GM18508 (cell line): ENCODE data around the gene TRIM44.
A peak's percentile ranks its signal among the peaks of the same experiment; 100 is the strongest.
"Not testable (repeated sequence)": the region's sequence is repeated elsewhere in the genome, so short reads cannot be mapped to it uniquely, and the experiment has no call there.

ENCODE experiments used
- ATAC-seq: cut with Tn5 transposase; IDR thresholded peaks from one replicate; pipeline ENCODE4 v1.9.1; 2021; ENCODE audit warnings: moderate number of reproducible peaks; ENCODE audit not compliant: insufficient read depth, unreplicated experiment

Gene TRIM44

DNA sequence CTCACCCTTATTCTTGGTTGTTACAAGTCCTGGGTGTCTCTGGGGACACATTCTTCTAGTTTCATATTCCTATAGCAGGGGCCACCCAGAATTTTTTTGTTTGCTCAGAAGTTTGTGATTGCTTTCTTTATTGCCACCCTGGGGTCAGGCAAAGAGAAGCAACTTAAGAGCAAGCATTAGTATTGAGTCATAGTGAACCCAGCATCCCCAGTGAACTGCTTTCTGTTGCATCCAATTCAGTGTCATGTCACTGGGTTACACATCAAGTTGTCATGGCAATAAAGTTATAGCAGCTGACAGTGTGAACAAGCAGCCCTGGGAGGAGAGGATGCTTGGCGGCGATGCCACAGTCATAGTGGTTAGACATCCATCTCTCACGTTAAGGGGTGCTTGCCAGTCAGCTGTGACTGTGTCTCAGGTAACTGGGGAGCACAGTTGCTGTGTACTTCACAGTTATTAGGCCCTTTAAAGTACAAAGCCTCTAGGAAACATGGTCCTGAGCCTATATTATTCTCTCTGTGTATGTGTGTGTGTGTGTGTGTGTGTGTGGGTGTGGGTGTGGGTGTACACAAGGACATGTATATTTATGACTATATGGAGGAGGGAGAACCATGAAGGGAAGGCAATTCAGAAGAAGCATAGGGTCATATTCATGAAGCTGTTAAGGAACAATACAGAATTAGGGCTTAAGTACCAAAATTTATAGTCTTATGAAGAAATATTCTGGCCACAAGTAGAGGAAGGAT lies 52.5 kb downstream of the TRIM44 start:
- peak; percentile 83 for ATAC-seq

DNA sequence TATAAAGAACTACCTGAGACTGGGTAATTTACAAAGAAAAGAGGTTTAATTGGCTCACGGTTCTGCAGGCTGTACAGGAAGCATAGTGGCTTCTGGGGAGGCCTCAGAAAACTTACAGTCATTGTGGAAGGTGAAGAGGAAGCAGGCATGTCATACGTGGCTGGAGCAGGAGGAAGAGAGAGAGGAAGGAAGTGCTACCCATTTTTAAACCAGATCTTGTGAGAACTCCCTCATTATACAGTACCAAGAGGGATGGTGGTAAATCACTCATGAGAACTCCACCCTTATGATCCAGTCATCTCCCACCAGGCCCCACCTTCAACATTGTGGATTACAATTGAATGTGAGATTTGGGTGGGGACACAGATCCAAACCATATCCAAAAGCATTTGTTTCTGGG lies 53.1 kb downstream of the TRIM44 start:
- ATAC-seq = not testable (repeated sequence)

DNA sequence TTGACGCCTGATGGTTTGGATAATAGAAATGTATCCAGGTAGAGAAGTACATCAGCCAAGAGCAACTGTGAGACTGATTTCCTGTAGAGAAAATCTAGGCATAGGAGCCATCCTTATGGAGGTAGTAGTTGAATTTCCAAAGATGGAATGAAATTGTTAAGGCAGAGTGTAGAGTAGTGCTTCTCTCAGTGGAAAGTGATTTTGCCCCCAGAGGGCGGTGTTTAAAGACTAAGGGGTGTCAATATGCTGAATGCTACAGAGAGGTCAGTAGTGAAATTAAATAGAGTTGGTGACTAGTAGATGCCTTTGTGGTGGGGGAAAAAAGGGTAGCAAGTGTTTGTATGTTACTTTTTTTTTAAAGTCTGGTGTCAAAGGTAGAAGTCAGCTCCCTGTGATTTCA lies 54.5 kb downstream of the TRIM44 start:
- ATAC-seq = no peak

DNA sequence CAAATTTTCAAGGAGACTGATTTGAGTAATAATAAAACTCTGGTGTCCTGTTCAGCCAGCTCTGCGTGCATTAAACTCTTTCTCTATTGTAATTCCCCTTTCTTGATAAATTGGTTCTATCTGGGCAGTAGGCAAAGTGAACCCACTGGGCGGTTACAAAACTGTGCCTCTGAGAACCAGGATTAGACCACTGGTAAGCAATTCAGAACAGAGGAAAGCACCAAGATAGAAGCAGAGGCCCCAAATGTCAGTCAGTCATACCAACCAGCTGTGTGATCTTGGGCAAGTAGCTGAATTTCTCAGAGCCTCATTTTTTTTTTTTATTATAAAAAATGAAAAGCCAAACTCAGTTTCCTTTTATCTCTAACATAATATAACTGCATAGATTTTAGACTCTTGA lies 54.9 kb downstream of the TRIM44 start:
- ATAC-seq = no peak

DNA sequence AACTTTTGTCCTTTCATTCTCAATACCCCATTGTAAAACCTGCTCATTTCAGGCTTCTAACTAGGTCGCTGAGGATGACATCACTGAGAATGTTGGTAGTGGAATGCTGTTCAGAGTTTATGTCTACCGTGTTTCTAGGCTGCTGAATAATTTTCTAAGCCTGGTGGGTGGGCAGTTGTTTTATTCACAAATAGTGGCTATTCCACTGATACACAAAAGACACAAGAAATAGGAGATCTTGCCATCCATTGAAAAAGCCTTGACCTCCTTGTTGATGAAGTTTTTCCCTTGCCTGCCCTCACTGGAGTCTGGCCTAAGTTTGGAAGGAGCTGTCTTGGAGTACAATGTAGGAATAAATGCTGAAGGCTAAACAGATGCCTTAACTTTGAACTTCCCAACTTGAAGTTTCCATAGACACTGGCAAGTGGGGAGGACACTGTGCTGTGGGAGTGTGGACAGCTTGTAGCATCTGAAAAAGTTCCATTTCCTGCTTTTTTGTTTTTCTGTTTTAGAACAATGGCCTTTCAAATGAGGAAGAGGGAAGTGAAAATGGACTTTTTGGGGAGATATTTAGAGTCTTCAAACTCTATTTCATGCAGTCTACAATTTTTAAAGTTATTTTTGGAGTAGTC lies 59.2 kb downstream of the TRIM44 start:
- ATAC-seq = no peak

DNA sequence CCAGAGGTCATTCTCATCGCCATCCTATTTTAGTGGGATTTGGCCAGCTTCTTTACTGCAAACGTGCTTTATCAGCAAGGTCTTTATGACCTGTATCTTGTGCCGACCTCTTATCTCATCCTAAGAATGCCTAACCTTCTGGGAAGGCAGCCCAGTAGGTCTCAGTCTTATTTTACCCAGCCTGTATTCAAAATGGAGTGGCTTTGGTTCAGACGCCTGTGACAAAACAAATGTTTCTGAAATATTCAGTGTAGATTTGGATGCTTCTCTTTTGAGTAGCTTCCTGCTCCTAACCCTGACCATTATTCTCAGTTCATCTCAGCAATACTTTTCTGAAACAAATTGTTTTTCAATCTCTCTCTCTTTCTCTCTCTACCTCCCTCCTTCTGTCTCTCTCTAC lies 60.1 kb downstream of the TRIM44 start:
- no peak for ATAC-seq

DNA sequence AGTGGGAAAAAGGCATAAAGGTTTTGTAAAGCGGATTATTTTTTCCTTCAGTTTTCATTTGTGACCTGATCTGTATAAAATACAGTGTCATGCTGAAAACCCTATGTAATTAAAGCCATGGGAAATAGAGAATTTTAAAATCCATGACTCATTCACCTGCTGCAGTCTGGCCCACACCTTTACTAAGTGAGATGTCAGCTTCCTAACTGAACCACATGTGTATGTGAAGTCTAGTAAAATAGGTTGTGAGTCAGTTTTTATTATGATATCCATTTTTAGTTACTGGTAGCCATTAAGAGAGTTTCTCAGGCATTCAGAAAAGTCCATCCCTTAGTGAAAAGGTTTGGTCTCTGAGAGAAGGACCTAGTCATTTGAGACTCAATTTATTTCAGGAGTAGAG lies 60.9 kb downstream of the TRIM44 start:
- no peak for ATAC-seq

DNA sequence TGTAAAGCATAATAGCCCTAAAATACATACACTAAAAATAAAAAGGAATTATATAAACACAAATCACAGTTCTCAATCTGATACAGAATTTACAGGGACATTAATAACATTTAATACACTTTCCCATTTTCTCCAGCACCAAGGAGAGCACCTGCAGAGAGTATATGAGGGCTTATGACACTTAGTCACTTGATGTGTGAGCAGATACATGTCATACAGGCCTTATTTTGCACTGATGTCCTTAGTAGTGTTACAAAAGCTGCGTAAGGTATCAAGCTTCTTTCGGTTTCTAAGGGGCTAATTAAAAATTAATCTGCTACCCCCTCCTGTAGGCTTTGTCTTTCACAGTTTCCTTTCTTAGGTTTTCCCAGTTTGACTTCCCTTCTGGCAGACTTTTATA lies 61.3 kb downstream of the TRIM44 start:
- no peak for ATAC-seq

DNA sequence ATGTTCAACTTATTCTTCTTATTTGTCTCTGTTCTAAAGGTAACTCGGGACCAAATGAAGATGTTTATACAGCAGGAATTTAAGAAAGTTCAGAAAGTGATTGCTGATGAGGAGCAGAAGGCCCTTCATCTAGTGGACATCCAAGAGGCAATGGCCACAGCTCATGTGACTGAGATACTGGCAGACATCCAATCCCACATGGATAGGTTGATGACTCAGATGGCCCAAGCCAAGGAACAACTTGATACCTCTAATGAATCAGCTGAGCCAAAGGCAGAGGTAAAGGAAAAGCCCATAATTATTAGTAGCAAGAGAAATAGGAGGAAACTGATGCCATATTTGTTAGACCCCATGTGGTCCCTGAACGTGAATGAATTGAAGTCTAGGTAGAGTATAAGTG lies 63.3 kb downstream of the TRIM44 start:
- ATAC-seq = no peak

DNA sequence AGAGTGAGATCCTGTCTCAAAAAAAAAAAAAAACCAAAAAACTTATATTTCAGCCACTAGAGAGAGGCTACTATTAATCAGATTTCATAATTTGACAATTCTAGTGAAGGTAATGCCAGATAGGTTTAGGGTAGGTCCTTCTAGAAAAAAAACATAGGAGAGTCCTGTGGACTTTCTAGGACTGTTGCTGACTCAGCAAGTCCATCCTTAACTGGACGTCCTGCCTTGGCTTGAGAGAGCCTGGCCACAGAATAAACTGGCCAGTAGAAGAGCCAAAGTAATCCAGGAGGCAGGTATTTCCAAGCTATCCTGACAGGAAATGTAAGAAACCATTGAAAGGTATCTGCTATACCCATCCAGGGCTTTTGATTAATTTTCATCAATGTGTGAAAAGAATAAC lies 64.6 kb downstream of the TRIM44 start:
- ATAC-seq = no peak

DNA sequence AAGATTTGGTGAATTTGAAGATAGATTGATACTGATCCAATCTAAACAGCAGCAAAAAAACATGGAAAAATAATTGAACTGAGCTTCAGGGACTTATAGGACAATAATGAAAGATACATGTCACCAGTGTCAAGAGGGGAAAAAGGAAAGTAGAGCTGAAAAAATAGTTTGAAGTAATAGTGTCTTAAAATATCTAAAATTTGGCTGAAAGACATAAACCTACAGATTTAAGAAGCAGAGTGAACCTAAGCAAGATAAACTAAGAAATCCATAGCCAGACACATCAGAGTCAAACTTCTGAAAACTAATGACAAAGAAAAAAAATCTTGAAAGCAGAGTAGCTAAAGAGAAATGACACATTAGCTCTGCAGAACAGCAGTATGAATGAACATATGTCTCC lies 67.7 kb downstream of the TRIM44 start:
- ATAC-seq = no peak

DNA sequence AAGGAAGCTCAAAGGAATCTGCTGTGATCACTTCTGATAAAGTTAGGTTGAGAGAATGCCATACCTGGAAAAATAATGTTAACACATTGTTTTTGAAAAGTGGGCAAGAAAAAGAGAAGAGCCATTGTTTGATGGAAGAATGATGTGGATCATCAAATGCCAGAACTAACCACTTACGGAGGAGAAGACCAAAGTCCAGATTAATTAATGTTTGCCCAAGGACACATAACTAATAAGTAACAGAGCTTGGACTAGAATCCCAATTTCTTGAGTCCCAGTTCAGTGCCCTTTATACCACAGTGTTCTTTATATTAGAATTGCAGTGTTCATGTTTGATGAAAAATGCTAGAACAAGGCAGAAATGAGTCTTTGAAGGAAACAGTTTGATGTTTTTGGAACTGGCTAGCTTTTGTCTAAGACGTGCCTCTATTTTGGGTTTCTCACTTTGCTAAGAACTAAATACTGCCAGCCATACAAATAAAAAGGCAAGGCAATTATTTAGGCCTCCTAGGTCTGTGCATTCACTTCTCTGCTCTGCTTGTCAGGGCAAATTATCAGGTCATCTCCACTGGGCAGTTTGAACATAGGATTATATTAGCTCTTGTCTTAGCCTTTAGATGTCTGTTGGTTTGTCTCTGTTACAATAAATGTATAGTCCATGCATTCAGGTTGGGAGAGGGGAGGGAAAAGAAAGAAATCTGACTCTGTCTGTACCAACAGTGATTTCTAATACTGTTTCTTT lies 72.3 kb downstream of the TRIM44 start:
- ATAC-seq = no peak

DNA sequence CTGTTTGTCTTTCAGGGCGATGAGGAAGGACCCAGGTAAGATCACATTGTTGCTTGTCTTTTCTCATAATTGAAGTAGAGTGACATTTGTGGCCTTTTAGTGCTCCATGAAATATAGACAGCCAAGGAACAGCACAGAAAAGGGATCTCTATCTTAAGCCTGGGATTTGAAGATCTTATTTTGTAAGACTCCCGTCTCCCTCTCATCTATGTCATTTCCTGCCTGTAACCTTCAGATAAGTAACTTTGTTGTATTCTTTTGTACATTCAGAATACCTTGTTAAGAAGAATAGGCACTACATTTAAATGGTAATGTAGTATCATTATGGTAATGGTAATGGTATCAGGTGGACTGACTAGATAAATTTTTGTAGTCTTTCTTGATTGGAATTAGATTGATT lies 72.8 kb downstream of the TRIM44 start:
- ATAC-seq = no peak

DNA sequence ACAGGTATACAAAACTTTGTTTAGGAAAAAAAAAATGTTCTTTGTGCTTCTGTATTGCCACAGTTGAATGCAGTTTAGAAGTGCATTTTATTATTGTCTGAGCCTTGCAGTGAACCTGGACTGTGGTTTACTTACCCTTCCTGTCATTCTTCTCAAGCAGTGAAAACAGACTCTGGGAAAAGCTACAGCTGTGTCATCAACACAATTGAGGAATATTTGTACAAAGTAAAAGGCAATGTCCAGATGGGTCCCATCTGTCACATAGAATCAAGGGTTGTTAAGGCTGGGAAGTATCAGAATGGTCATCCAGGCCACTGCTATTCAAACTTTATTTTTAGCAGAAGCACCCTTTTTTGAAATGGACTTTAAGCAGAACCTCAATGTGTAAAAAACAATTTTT lies 73.3 kb downstream of the TRIM44 start:
- ATAC-seq = no peak

DNA sequence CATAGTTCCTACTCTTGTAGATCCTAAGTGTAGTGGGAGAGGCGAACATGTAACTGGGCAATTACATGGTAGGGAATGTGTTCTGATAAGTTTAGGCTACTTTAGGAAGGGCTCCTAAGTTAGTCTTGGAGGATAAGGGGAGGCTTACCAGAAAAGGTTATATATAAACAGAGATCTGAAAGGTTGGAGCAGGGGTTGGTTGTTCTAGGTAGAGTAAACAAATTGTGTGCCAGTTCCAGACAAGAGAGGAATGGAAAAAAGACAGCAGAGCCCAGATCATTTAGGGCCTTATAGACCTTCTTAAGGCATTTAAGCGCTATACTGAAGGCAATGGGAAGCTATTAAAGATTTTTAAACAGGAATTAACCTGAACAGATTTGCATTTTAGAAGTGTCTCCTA lies 74.4 kb downstream of the TRIM44 start:
- no peak for ATAC-seq

DNA sequence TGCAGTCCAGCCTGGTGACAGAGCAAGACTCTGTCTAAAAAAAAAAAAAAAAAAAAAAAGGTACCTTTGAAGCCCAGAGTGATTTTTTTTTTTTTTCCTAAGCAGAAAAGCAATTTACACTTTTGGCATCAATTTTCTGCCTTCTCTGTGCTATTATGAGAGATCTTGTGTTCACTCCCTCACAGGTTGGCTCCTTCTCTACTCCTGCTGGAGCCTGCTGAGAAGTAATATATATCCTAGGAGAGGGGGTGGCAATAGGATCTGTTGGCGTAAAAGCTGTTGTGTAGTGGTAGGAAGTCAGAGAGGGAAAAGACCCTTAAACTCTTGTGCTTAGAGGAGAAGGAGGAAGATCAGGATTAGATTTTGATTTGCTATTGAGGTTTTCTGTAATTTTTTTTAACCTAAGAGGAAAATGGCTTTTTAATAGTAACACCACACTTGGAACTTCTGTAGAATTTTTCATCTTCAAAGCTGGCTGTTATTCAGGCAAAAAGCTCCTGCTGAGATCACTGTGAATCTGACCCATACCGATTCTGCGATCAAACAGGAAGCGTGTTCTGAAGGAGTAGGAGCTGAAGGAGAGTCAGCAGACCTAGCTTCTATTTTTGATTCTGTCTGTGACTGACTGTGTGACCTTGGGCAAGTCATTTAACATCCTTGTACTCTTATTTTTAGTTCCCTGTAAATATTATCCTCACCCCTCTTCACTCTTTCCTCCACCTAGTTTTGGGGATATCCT lies 77.7 kb downstream of the TRIM44 start:
- ATAC-seq = no peak

DNA sequence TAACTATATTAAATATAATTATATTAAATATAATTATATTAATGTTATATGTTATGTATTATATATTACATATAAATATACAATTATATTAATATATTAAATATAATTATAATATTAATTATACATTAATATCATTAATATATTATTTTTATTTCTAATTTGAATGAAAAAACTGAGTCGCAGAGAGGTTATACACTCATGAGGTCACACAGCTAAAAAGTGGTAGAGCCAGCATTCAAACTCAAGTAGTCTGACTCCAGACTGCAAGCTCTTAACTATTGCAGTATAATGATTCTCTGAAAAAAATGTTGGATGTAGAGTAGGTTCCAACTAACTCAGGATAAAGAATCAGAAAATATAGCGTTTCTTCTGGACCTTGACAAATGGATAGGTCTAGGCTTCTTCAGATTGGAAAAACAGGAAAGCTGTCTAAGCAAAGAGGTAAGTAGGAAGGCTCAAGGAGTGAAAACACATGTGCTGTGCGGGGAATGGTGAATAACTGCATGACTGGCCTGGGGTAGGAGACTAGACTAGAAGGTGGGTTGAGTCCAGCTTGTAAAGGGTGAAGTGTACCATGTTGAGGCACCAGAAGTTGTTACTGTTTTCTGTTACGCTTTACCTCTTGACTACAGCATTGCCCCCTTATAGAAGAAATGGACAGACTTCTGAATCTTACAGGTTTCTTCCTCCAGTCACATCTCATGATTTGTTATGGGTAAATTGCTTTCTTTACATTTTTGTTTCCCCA lies 80.3 kb downstream of the TRIM44 start:
- no peak for ATAC-seq

DNA sequence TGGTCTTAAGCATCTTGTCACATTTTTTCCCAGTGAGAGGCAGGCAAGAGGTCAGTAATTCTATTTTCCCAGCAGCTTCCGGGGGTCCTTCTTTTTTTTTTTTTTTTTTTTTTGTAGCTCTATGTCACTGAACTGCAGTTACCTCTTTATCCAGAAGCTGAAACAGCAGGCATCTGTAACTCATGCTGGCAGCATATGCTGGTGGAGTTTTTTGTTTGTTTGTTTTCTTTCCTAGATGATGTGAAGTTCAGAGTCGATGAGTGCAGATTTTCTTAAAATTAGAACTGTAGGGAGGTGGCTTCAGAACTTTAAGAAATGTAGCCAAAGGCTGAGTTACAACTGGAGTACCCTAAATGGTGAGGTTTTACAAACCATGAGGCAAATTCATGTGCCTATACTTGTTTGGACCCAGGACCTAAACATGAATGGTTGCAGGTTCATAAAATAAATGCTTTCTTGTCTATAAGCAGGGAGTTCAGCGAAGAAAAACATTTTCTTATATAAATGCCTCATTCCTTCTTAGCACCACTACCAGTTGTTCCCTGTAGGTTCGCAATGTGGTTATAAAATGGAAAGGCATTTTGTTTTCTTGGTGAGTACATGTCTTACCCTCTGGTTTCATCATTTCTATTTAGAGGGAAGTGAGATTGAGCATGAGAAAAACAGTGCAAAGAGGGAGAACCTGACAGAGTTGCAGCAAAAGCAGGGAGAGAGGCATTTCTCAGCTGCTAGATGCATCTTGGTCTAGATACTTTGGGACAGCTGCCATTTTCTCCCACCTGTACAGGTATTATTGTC lies 84.0 kb downstream of the TRIM44 start:
- ATAC-seq = no peak

DNA sequence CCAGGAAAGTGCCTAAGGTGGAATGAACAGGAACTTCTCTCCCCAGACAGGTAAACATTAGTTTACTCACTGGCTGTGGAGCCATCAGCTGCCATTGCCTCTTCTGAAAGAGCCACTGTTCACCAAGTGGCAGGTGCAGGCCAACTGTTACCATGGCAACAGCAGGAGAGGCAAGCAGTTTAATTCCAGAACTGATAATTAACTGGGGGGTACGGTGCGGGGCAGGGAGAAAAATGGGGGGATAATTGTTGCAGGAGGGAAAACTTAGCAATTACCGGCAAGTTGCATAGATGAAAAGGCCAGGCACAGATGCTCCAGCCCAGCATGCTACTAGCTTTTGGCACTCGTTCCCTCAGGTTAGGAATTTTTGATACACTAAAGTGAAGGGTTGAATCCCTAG lies 85.1 kb downstream of the TRIM44 start:
- no peak for ATAC-seq
